Activated CD4-positive, alpha-beta T cell treated with anti-CD3 and anti-CD28 coated beads, Interleukin-2, amount 10 ng/mL, durations not matched to agents 7 days and 5 days (primary cell): Measurements from ENCODE around the gene SDCBP2. TPM values are rescaled to one million over a fixed set of nuclear protein-coding genes. Genes with fewer than 3 reads are reported as not detected.
A peak's percentile ranks its signal among the peaks of the same experiment; 100 is the strongest.

Experiments used
- CTCF ChIA-PET: fragments of 350-600 bp; sonication (Branson Sonifier 250); formaldehyde crosslinking; loops from one replicate; lab custom pipeline; 2021; ENCODE audit warnings: antibody characterized with exemption; lab: Charles Lee
- POLR2A ChIA-PET: fragments of 350-600 bp; sonication (Branson Sonifier 250); formaldehyde crosslinking; loops from one replicate; lab custom pipeline; 2021; ENCODE audit warnings: antibody characterized with exemption; lab: Charles Lee
- DNase-seq: peaks from one replicate; pipeline ENCODE4 v3.0.0-alpha.2; 2020
- H3K27ac Mint-ChIP-seq: one replicate; pipeline ENCODE4 v1.8.0; 2021; ENCODE audit warnings: mild to moderate bottlenecking, moderate library complexity, mixed read lengths
- H3K27me3 Mint-ChIP-seq: one replicate; pipeline ENCODE4 v1.8.0; 2021; ENCODE audit warnings: mixed read lengths
- H3K36me3 Mint-ChIP-seq: one replicate; pipeline ENCODE4 v1.8.0; 2021; ENCODE audit warnings: low read depth, mixed read lengths
- H3K4me1 Mint-ChIP-seq: one replicate; pipeline ENCODE4 v1.8.0; 2021; ENCODE audit warnings: mixed read lengths
- H3K4me3 Mint-ChIP-seq: one replicate; pipeline ENCODE4 v1.8.0; 2021; ENCODE audit warnings: mild to moderate bottlenecking, moderate library complexity, mixed read lengths
- H3K9me3 Mint-ChIP-seq: one replicate; pipeline ENCODE4 v1.8.0; 2021; ENCODE audit warnings: mixed read lengths
- total RNA-seq, 2 experiments: library from RNA; stranded (reverse); gene quantifications; one replicate each; pipeline ENCODE4 v1.2.3, GENCODE V29; 2021

Gene SDCBP2
- total RNA-seq, 2 experiments from 2014 or later: 1.4 to 2.2 TPM

- Mint-ChIP-seq H3K4me1 (peaks cover 46% of the 10 kb centered on the region), H3K4me3 (no peak overlapping the region), H3K27me3 (no peaks in the 10 kb centered on the region), H3K27ac (no peak overlapping the region), H3K9me3 (no peaks in the 10 kb centered on the region), H3K36me3 (peaks cover 66% of the 10 kb centered on the region)
- CTCF ChIA-PET: interaction anchor here (0.6 to 1.6 kb wide), 4 partner anchors 11 to 1726 kb away, joined by 3 read pairs; no protein-coding TSS in a partner anchor
- no peak for DNase-seq
- POLR2A ChIA-PET: no interaction called here
Observed at GRCh38 chr20:1371202-1371782, 42.4 kb upstream of the SDCBP2 start.

GRCh38 chr20:1370548-1371110 is 41.7 kb upstream of the SDCBP2 start:
- no peak overlapping the region for H3K27ac Mint-ChIP-seq
- peaks cover 71% of the 10 kb centered on the region for H3K36me3 Mint-ChIP-seq
- no peak for DNase-seq
- no peaks in the 10 kb centered on the region for H3K27me3 Mint-ChIP-seq
- peaks cover 39% of the 10 kb centered on the region for H3K4me1 Mint-ChIP-seq
- ChIA-PET CTCF (interaction anchor here (1.2 to 1.6 kb wide), 3 partner anchors 9 to 35 kb away, joined by 3 read pairs; no protein-coding TSS in a partner anchor), POLR2A (no interaction called here)
- H3K4me3 Mint-ChIP-seq: no peak overlapping the region
- no peaks in the 10 kb centered on the region for H3K9me3 Mint-ChIP-seq

- Mint-ChIP-seq H3K9me3 (no peaks in the 10 kb centered on the region), H3K4me3 (no peak overlapping the region), H3K36me3 (peaks cover 73% of the 10 kb centered on the region), H3K27me3 (no peaks in the 10 kb centered on the region), H3K27ac (no peak overlapping the region), H3K4me1 (peaks cover 41% of the 10 kb centered on the region)
- ChIA-PET CTCF (interaction anchor here (1.2 to 1.4 kb wide), 2 partner anchors 10 to 34 kb away, joined by 3 read pairs; no protein-coding TSS in a partner anchor), POLR2A (no interaction called here)
- no peak for DNase-seq
Observed at GRCh38 chr20:1369970-1370369, 41.0 kb upstream of the SDCBP2 start.

- no peak for DNase-seq
- Mint-ChIP-seq H3K27me3 (no peaks in the 10 kb centered on the region), H3K9me3 (peaks cover 5% of the 10 kb centered on the region), H3K4me3 (no peak overlapping the region), H3K27ac (peak overlapping the region; percentile 26), H3K36me3 (peaks cover 76% of the 10 kb centered on the region), H3K4me1 (peaks cover 46% of the 10 kb centered on the region)
- ChIA-PET POLR2A (interaction anchor here (0.5 kb wide), 1 partner anchor 26 kb away, joined by 3 read pairs; no protein-coding TSS in a partner anchor), CTCF (no interaction called here)
Observed at GRCh38 chr20:1368448-1369199, 39.7 kb upstream of the SDCBP2 start.

- CTCF ChIA-PET: interaction anchor here (0.8 kb wide), 1 partner anchor 9 kb away, joined by 3 read pairs; no protein-coding TSS in a partner anchor
- peaks cover 53% of the 10 kb centered on the region for H3K4me1 Mint-ChIP-seq
Observed at GRCh38 chr20:1367479-1367878, 38.5 kb upstream of the SDCBP2 start.

GRCh38 chr20:1364106-1364505 is 35.2 kb upstream of the SDCBP2 start:
- Mint-ChIP-seq H3K27ac (peak overlapping the region; percentile 72), H3K27me3 (no peaks in the 10 kb centered on the region), H3K36me3 (peaks cover 88% of the 10 kb centered on the region), H3K4me3 (peak overlapping the region; percentile 31), H3K9me3 (peaks cover 5% of the 10 kb centered on the region), H3K4me1 (peaks cover 62% of the 10 kb centered on the region)
- ChIA-PET POLR2A (no interaction called here), CTCF (no interaction called here)
- DNase-seq: peak; percentile 20

More at GRCh38 chr20:1367479-1367878, 38.5 kb upstream of the SDCBP2 start:
- POLR2A ChIA-PET: no interaction called here
- Mint-ChIP-seq H3K27me3 (no peaks in the 10 kb centered on the region), H3K27ac (peak overlapping the region; percentile 25), H3K36me3 (peaks cover 79% of the 10 kb centered on the region), H3K4me3 (no peak overlapping the region), H3K9me3 (peaks cover 5% of the 10 kb centered on the region)
- no peak for DNase-seq

GRCh38 chr20:1363522-1363921 is 34.6 kb upstream of the SDCBP2 start:
- H3K4me3 Mint-ChIP-seq: peak overlapping the region; percentile 31
- CTCF ChIA-PET: interaction anchor here (2.2 kb wide), 1 partner anchor 28 kb away, joined by 5 read pairs; no protein-coding TSS in a partner anchor
- peaks cover 5% of the 10 kb centered on the region for H3K9me3 Mint-ChIP-seq
- peaks cover 67% of the 10 kb centered on the region for H3K4me1 Mint-ChIP-seq
- no peaks in the 10 kb centered on the region for H3K27me3 Mint-ChIP-seq
- peaks cover 88% of the 10 kb centered on the region for H3K36me3 Mint-ChIP-seq
- peak overlapping the region; percentile 72 for H3K27ac Mint-ChIP-seq
- POLR2A ChIA-PET: no interaction called here
- DNase-seq: no peak

GRCh38 chr20:1362484-1362883 is 33.5 kb upstream of the SDCBP2 start:
- CTCF ChIA-PET: interaction anchor here (1.9 to 2.2 kb wide), 2 partner anchors 15 to 26 kb away, joined by 5 to 6 read pairs; no protein-coding TSS in a partner anchor
- H3K9me3 Mint-ChIP-seq: peaks cover 5% of the 10 kb centered on the region
- no peak overlapping the region for H3K4me3 Mint-ChIP-seq
- POLR2A ChIA-PET: no interaction called here
- peaks cover 77% of the 10 kb centered on the region for H3K4me1 Mint-ChIP-seq
- H3K27me3 Mint-ChIP-seq: no peaks in the 10 kb centered on the region
- no peak for DNase-seq
- peaks cover 88% of the 10 kb centered on the region for H3K36me3 Mint-ChIP-seq
- H3K27ac Mint-ChIP-seq: peak overlapping the region; percentile 78

- POLR2A ChIA-PET: no interaction called here
- DNase-seq: no peak
- Mint-ChIP-seq H3K4me1 (peaks cover 74% of the 10 kb centered on the region), H3K4me3 (no peak overlapping the region), H3K27ac (no peak overlapping the region), H3K9me3 (peaks cover 8% of the 10 kb centered on the region), H3K36me3 (peaks cover 87% of the 10 kb centered on the region), H3K27me3 (no peaks in the 10 kb centered on the region)
- CTCF ChIA-PET: interaction anchor here (0.6 to 1.2 kb wide), 2 partner anchors 11 to 1773 kb away, joined by 3 read pairs; no protein-coding TSS in a partner anchor
Observed at GRCh38 chr20:1360094-1360846, 31.3 kb upstream of the SDCBP2 start.

- DNase-seq: peak; percentile 34
- no peaks in the 10 kb centered on the region for H3K27me3 Mint-ChIP-seq
- H3K36me3 Mint-ChIP-seq: peaks cover 87% of the 10 kb centered on the region
- peaks cover 9% of the 10 kb centered on the region for H3K9me3 Mint-ChIP-seq
- H3K4me1 Mint-ChIP-seq: peaks cover 52% of the 10 kb centered on the region
- CTCF ChIA-PET: interaction anchor here (0.9 to 1.1 kb wide), 3 partner anchors 16 to 33 kb away, joined by 3 read pairs; no protein-coding TSS in a partner anchor
- peak overlapping the region; percentile 83 for H3K27ac Mint-ChIP-seq
- POLR2A ChIA-PET: no interaction called here
- peak overlapping the region; percentile 48 for H3K4me3 Mint-ChIP-seq
Observed at GRCh38 chr20:1357921-1358671, 29.2 kb upstream of the SDCBP2 start.

GRCh38 chr20:1353956-1354355 is 25.0 kb upstream of the SDCBP2 start:
- ChIA-PET CTCF (no interaction called here), POLR2A (no interaction called here)
- Mint-ChIP-seq H3K36me3 (peaks cover 84% of the 10 kb centered on the region), H3K4me1 (peaks cover 21% of the 10 kb centered on the region), H3K27ac (no peak overlapping the region), H3K9me3 (peaks cover 24% of the 10 kb centered on the region), H3K27me3 (no peaks in the 10 kb centered on the region), H3K4me3 (no peak overlapping the region)
- DNase-seq: no peak
